Right forelimb (tissue), 1 donor: ENCODE measurements around the gene CLDN11.

Experiments
- DNase-seq: peaks from one replicate; pipeline ENCODE4 v3.0.0-alpha.2; 2018

Gene CLDN11

DNA sequence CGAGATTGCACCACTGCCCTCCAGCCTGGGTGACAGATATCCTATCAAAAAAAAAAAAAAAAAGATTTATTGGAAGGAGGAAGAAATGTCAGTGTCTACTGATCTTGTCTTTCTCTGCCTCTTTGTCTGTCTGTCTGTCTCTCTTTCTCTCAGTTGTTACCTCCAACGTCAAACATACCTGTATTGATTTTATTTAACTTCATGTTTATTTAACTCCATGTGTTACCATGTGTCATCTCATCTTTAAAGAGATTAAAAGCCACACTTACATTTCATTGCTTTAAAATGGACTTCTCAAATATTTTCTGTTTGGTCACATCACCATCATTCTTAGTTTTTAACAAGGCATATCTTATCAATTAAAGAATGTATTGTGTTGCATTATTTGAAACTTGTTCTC, 9.4 kb downstream of the CLDN11 start:
- no peak for DNase-seq

GRCh38 chr3:170429050-170429449, 10.4 kb downstream of the CLDN11 start:
- no peak for DNase-seq

GRCh38 chr3:170431054-170431453, 12.4 kb downstream of the CLDN11 start:
- DNase-seq, result no peak

- no peak for DNase-seq
Measured at GRCh38 chr3:170432416-170432815, 13.7 kb downstream of the CLDN11 start.

GRCh38 chr3:170436697-170437096, 18.0 kb downstream of the CLDN11 start:
- DNase-seq, result no peak

GRCh38 chr3:170437176-170437575, 18.5 kb downstream of the CLDN11 start:
- DNase-seq, result no peak

DNA sequence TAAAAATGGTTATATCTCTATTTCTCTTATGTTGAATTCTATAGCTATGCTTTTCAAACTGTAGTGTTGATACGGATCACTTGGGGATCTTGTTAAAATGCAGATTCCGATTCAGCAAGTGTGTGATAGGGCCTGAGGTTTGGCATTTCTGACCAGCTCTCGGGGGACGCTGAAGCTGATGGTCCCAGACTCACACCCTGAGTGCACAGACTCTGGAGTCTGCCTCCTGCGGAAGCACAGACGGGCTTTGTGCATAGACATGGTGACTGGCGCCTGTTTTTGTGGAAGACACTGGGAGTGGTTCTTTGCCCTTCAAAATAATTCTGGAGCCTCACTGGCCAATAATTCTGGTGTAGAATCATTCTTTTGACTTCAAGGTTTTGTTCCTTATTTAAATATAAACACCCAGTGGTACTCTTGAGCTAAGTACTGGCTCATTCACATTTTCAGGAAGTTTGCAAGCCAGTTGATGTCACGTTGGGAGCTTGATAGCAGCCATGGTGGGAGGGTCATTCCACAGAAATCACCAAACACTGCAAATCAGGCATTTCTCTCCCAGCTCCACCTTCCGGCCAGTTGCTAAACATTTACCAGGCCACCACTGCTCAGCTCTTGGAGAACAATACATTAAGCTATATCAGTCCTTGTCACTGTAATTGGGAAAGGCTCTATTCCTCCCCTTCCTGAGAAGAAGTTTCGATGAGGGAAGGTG, 19.2 kb downstream of the CLDN11 start:
- DNase-seq, result no peak

GRCh38 chr3:170438836-170439235, 20.2 kb downstream of the CLDN11 start:
- no peak for DNase-seq

DNA sequence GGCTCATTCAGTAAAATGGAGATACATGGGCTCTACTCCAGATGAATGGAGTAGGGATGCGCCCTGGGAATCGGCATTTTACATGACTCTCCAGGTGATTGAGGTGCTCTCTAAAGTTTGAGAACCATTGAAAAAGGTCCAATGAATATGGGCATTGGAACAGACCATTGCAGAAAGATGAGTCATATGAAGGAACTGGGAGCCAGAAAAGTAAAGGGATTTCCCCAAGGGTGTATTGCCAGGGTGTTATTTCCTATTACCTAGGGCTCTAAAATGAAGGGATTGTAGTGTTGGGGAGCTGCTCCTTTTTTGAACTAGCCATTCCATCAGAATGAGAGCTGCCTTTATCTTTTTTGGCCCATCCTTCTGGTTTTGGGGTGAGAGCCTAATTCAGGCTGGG, 21.7 kb downstream of the CLDN11 start:
- DNase-seq, result no peak

DNA sequence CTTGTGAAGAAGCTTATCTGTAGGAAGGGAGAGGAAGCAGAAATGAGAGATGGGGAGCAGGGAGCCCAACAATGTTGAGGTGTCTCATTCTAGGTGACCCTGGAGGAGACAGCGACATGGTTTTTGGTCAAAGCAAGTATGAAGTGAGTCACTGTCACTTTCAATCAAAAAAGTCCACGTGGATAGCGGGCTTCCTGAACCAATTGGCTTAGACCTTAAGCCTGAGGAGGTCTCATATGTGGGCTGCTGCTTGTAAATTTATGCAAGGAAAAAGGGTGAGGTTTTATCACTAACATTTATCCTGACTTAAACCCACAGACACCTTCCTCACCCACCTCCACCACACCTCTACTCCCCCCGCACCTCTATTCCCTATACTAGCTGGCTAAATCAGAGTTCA, 22.7 kb downstream of the CLDN11 start:
- no peak for DNase-seq

DNA sequence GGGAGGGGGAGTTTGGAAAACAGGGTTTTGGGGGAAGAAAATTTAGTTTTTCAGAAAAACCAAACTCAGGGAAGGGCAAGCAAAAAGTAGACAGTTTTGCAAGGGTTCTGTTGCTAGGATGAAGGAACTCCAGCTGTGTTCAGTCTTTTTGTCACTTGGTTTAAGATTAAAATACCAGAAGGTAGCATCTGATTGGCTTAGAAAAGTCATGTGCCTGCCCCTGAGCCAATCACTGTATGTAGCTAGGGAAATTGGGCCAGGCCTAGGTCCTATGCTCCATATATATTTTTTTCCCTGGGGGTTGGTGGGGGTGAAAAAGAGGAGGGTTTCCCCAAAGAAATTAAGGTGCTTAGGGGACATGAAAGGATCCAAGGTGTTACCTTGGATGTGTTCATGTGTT, 24.3 kb downstream of the CLDN11 start:
- no peak for DNase-seq

- no peak for DNase-seq
Measured at GRCh38 chr3:170443457-170443856, 24.8 kb downstream of the CLDN11 start.

DNA sequence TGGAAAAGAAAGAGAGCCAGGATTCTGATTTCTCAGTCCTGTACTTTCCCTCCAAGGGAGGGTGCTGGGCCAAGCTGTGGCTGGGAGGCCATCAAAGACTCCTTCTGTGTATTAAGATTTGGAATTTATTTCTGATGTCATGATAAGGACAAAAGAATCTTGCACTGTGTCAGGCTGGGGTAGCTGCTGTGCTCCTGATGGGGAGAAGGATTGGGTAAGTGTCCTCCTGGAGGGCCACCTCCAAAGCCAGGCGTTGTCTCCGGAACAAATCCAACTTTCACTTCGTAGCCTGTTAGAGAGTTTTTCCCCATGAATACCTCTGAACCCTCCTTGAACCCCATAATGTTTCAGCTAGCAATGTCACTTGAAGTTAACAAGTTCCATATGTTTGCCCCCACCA, 29.9 kb downstream of the CLDN11 start:
- no peak for DNase-seq

DNA sequence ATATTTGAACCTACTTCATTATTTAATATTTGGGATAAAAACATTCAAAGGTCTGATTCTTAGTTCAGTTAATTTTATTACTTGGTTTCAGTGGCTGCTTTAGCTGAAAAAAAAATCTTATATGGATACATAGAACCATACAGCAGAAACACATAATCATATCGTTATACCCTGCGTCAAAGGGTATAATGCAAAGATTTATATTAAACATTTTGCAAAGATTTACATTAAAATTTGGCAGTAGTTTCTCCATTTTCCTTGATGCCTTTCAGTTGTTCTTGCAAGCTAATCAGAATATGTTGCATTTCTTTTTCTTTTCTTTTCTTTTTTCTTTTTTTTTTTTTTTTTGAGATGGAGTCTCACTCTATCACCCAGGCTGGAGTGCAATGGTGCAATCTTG, 31.4 kb downstream of the CLDN11 start:
- no peak for DNase-seq

DNA sequence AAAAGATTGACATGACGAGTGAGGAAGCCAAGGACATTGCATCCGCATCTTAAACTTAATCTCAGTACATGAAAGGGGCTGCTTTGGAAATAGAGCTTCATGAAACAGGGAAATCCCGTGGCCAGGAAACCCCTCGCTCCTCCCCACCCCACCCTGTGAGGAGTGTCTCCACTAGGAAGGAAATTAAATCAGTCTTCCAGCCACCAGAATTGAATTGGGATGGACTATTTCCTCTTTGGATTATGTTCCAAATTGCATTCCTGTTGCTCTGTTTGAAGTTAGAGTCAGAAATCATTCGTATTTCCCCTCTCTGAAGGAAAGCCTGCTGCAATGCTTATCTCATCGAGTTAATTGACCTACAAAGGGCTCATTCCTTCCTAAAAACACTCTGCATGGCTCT, 35.8 kb downstream of the CLDN11 start:
- no peak for DNase-seq

GRCh38 chr3:170458285-170458684, 39.6 kb downstream of the CLDN11 start:
- no peak for DNase-seq

- no peak for DNase-seq
Measured at GRCh38 chr3:170463011-170463410, 44.3 kb downstream of the CLDN11 start.

- no peak for DNase-seq
Measured at GRCh38 chr3:170465955-170466354, 47.3 kb downstream of the CLDN11 start.

DNA sequence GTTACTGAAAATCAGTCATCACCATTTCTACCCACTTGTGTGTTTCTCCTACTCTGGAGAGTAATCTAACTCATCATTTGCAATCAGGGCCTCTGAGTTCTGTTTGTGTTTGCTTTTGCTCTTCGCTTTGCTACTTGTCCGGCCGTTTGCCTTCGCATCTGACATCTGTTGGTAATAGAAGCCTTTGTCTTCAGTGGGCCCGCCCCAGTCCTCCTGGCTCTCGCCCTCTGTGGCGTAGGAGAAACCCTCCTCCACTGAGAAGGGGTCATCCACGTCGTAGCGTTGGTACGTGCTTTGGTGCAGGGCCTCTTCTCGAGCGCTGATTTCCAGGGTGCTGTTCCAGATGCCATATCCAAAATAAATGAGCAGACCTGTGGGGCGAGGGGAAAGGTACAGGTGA, 48.3 kb downstream of the CLDN11 start:
- DNase-seq, result no peak

- DNase-seq, result no peak
Measured at GRCh38 chr3:170467571-170468147, 49.0 kb downstream of the CLDN11 start.

DNA sequence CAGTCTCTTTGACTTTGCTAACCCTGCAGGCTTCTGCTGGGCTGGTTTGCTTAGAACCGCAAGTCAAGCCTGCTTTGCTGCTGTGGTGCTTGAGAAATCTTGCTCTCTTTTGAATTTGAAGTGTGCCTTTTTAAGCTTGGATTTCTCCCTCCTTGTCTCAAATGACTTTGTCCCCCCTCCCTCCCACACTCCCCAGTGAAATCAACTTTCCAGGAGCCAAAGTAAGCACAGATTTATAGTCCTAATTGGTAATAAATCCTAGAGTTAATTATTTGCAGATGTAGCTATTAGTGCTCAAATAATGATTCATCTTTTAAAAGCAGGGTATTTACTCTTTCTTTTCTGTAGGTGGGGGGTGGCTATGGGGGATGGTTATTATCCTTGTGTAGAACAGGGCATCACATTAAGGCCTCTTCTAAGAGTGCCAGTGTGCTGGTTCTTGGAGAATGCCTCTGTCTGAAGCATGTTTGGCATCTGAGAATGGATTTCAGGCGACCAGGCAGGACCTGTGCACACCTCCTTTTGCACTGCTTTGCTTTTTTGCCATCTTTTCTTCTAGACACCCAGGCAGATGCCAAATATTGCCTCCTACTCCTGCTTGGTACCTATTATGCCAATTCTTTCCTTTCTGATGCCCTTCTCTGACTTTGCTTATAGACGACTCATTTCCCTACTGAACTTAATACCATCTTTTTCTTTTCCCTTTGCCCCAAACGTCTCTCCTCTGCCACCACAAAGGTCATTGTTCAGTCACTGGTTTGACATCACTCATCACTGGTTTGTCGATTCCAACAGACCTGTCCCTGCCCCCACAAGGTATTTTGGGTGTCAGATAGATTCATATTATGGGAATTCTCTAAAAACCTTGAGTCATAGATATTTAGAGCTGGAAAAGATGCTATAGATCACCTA, 50.7 kb downstream of the CLDN11 start:
- DNase-seq, result no peak

DNA sequence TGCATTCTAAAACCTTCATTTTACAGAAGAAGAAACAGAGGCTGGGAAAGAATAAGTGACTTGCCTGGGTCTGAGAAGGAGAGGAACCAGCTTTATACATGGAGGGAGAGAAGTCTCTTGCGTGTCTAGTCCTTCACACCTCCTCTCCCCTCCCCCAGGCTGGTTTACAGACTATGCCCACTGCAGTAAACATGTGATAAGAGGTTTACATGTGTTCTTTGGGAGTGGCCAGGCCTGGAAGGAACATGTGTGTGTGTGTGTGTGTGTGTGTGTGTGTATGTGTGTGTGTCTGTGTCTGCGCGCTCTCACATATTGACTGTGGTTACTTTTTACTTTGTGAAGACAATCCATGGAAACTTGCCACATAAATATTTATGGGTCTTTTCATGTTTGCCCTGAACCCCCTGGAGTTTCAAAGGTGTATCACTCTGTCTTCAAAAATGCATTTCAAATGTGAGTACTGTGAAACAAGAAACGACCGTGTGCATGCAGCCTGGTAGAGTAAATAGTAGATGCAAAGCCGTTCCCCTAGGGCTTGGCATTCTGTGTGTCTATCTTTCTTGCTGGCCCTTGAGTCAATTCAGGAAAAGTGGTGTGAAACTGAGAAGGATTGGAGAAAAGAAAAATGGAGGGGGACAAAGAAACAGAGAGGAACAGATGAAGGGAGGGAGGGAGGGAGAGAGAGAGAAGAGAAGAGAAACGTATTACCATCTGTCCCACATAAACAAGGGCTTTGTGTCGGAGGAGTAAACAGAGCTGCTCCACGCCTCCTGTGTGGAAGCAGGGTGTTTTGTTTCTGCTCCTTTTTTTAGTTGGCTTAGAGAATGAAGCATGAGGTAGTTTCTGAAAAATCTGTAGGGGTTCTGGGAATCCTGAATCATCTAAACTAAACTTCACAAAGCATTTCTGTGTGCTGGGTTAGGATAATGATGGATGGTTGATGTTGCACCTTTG, 51.7 kb downstream of the CLDN11 start:
- no peak for DNase-seq

DNA sequence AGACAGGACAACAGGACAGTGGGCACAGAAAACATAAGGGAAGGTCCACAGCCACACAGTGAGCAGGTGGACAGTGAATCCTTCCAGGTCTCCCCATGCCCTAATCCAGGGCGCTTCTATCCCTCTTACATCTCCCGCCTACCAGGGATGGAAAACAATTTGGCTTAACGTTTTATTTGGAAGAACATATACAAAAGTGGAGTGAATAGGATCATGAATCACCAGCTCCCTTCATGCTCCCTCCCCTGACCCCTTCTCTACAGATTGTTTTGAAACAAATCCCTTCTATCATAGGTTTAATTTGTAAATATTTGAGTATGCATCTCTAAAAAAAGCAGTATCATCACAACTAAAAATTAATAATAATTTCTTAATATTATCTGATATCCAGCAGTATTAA, 52.5 kb downstream of the CLDN11 start:
- no peak for DNase-seq
